Measurements from ENCODE around the gene ROMO1. TPM values are rescaled to one million over a fixed set of nuclear protein-coding genes. Genes with fewer than 3 reads are reported as not detected.

ROMO1 gene
- 100 to 1,000 TPM; 298 to 612 (median 340) TPM for polyA plus RNA-seq

- peaks cover 37 to 64% of the 10 kb centered on the region in 2 donors for H3K4me1 Mint-ChIP-seq
- H3K36me3 Mint-ChIP-seq, result peaks cover 9 to 31% (median 26%) of the 10 kb centered on the region in 3 donors
- peak within 1 kb of the TSS; percentile 89 to 97 (median 92) for H3K4me3 Mint-ChIP-seq
- peaks cover 15 to 53% (median 42%) of the 10 kb centered on the region in 3 donors for H3K27me3 Mint-ChIP-seq (ENCODE audit: low read depth in 3 of 3)
- no peaks in the 10 kb centered on the region for H3K9me3 Mint-ChIP-seq
- DNase-seq, result peak; percentile 83 to 88 (median 84)
- H3K27ac Mint-ChIP-seq, result peak within 1 kb of the TSS; percentile 93 to 97 (median 95)
Measured at GRCh38 chr20:35699127-35699956, at the start of gene ROMO1, which contains the start of gene NFS1. Gene ROMO1, plus strand, starts transcription at chr20:35699405. Its CDS starts 228 bp downstream, at chr20:35699633. Gene NFS1, minus strand, starts transcription at chr20:35699352. Its CDS starts 64 bp downstream, at chr20:35699288.

GRCh38 chr20:35650632-35651031 lies 48.6 kb upstream of the ROMO1 start:
- DNase-seq, result no peak
- H3K27ac Mint-ChIP-seq, result peak overlapping the region; percentile 2 to 83 (median 34)
- no peaks in the 10 kb centered on the region for H3K27me3 Mint-ChIP-seq (ENCODE audit: low read depth in 3 of 3)
- H3K4me3 Mint-ChIP-seq, result no peak overlapping the region
- H3K36me3 Mint-ChIP-seq, result no peaks in the 10 kb centered on the region
- H3K9me3 Mint-ChIP-seq, result no peaks in the 10 kb centered on the region
- H3K4me1 Mint-ChIP-seq, result peaks cover 39 to 64% of the 10 kb centered on the region in 2 donors

GRCh38 chr20:35651958-35652357 lies 47.2 kb upstream of the ROMO1 start:
- no peak for DNase-seq
- Mint-ChIP-seq H3K27ac (peak overlapping the region in 3 of 6 donors; percentile 55 to 65 (median 59)), H3K27me3 (ENCODE audit: low read depth in 3 of 3) (no peaks in the 10 kb centered on the region), H3K36me3 (no peaks in the 10 kb centered on the region), H3K4me3 (no peak overlapping the region), H3K4me1 (peaks cover 41 to 53% of the 10 kb centered on the region in 2 donors), H3K9me3 (no peaks in the 10 kb centered on the region)

- H3K27ac Mint-ChIP-seq, result peak overlapping the region in 2 of 6 donors; percentile 59 to 65
- H3K4me1 Mint-ChIP-seq, result peaks cover 46 to 47% of the 10 kb centered on the region in 2 donors
- DNase-seq, result no peak
- no peaks in the 10 kb centered on the region for H3K36me3 Mint-ChIP-seq
- H3K27me3 Mint-ChIP-seq (ENCODE audit: low read depth in 3 of 3), result no peaks in the 10 kb centered on the region
- no peak overlapping the region for H3K4me3 Mint-ChIP-seq
- H3K9me3 Mint-ChIP-seq, result no peaks in the 10 kb centered on the region
Measured at GRCh38 chr20:35652641-35653429, 46.4 kb upstream of the ROMO1 start.

- no peaks in the 10 kb centered on the region for H3K27me3 Mint-ChIP-seq (ENCODE audit: low read depth in 3 of 3)
- H3K4me3 Mint-ChIP-seq, result no peak overlapping the region
- no peak for DNase-seq
- peaks cover 43 to 45% of the 10 kb centered on the region in 2 donors for H3K4me1 Mint-ChIP-seq
- no peaks in the 10 kb centered on the region for H3K9me3 Mint-ChIP-seq
- H3K27ac Mint-ChIP-seq, result no peak overlapping the region
- no peaks in the 10 kb centered on the region for H3K36me3 Mint-ChIP-seq
Measured at GRCh38 chr20:35653430-35653734, 45.8 kb upstream of the ROMO1 start.

GRCh38 chr20:35653893-35654292 lies 45.3 kb upstream of the ROMO1 start:
- Mint-ChIP-seq H3K4me1 (peaks cover 38 to 46% of the 10 kb centered on the region in 2 donors), H3K9me3 (no peaks in the 10 kb centered on the region), H3K4me3 (no peak overlapping the region), H3K27me3 (ENCODE audit: low read depth in 3 of 3) (no peaks in the 10 kb centered on the region), H3K36me3 (no peaks in the 10 kb centered on the region), H3K27ac (no peak overlapping the region)
- DNase-seq, result no peak

- peaks cover 32 to 48% of the 10 kb centered on the region in 2 donors for H3K4me1 Mint-ChIP-seq
- no peaks in the 10 kb centered on the region for H3K27me3 Mint-ChIP-seq (ENCODE audit: low read depth in 3 of 3)
- DNase-seq, result no peak
- no peak overlapping the region for H3K27ac Mint-ChIP-seq
- H3K9me3 Mint-ChIP-seq, result no peaks in the 10 kb centered on the region
- H3K4me3 Mint-ChIP-seq, result no peak overlapping the region
- no peaks in the 10 kb centered on the region for H3K36me3 Mint-ChIP-seq
Measured at GRCh38 chr20:35654415-35654814, 44.8 kb upstream of the ROMO1 start.

GRCh38 chr20:35657271-35657670 lies 41.9 kb upstream of the ROMO1 start:
- peak overlapping the region; percentile 85 to 99 (median 86) for H3K27ac Mint-ChIP-seq
- H3K4me1 Mint-ChIP-seq, result peaks cover 4 to 60% of the 10 kb centered on the region in 2 donors
- H3K27me3 Mint-ChIP-seq (ENCODE audit: low read depth in 3 of 3), result no peaks in the 10 kb centered on the region
- H3K36me3 Mint-ChIP-seq, result no peaks in the 10 kb centered on the region
- H3K4me3 Mint-ChIP-seq, result peak overlapping the region; percentile 33 to 78 (median 45)
- no peaks in the 10 kb centered on the region for H3K9me3 Mint-ChIP-seq
- DNase-seq, result no peak

GRCh38 chr20:35660122-35660937 lies 38.9 kb upstream of the ROMO1 start:
- Mint-ChIP-seq H3K4me1 (peaks cover 6 to 83% of the 10 kb centered on the region in 2 donors), H3K27ac (peak overlapping the region; percentile 99 to 100 (median 100)), H3K9me3 (no peaks in the 10 kb centered on the region), H3K36me3 (no peaks in the 10 kb centered on the region), H3K27me3 (ENCODE audit: low read depth in 3 of 3) (peaks cover 14 to 16% (median 15%) of the 10 kb centered on the region in 3 donors), H3K4me3 (peak overlapping the region; percentile 89 to 99 (median 95))
- no peak for DNase-seq

GRCh38 chr20:35661053-35661452 lies 38.2 kb upstream of the ROMO1 start:
- H3K4me3 Mint-ChIP-seq, result peak overlapping the region; percentile 89 to 99 (median 95)
- H3K9me3 Mint-ChIP-seq, result no peaks in the 10 kb centered on the region
- peaks cover 14 to 16% (median 15%) of the 10 kb centered on the region in 3 donors for H3K27me3 Mint-ChIP-seq (ENCODE audit: low read depth in 3 of 3)
- DNase-seq, result peak in 2 of 3 donors; percentile 23 to 28
- peaks cover 6 to 81% of the 10 kb centered on the region in 2 donors for H3K4me1 Mint-ChIP-seq
- H3K27ac Mint-ChIP-seq, result peak overlapping the region; percentile 99 to 100 (median 100)
- no peaks in the 10 kb centered on the region for H3K36me3 Mint-ChIP-seq

GRCh38 chr20:35661908-35662307 lies 37.3 kb upstream of the ROMO1 start:
- H3K4me1 Mint-ChIP-seq, result peaks cover 6 to 74% of the 10 kb centered on the region in 2 donors
- peaks cover 14 to 16% (median 15%) of the 10 kb centered on the region in 3 donors for H3K27me3 Mint-ChIP-seq (ENCODE audit: low read depth in 3 of 3)
- H3K4me3 Mint-ChIP-seq, result peak overlapping the region; percentile 89 to 99 (median 95)
- H3K36me3 Mint-ChIP-seq, result no peaks in the 10 kb centered on the region
- no peaks in the 10 kb centered on the region for H3K9me3 Mint-ChIP-seq
- DNase-seq, result no peak
- H3K27ac Mint-ChIP-seq, result peak overlapping the region; percentile 99 to 100 (median 100)

GRCh38 chr20:35662551-35662950 lies 36.7 kb upstream of the ROMO1 start:
- Mint-ChIP-seq H3K4me1 (peaks cover 6 to 68% of the 10 kb centered on the region in 2 donors), H3K36me3 (no peaks in the 10 kb centered on the region), H3K9me3 (no peaks in the 10 kb centered on the region), H3K4me3 (peak overlapping the region; percentile 89 to 99 (median 95)), H3K27me3 (ENCODE audit: low read depth in 3 of 3) (peaks cover 14 to 16% (median 15%) of the 10 kb centered on the region in 3 donors), H3K27ac (peak overlapping the region; percentile 99 to 100 (median 100))
- no peak for DNase-seq

Data from immature natural killer cell (primary cell).